Neural cell (in vitro differentiated cells): ENCODE results near the gene RASA4.
"Not testable (repeated sequence)": the region's sequence is repeated elsewhere in the genome, so short reads cannot be mapped to it uniquely, and the experiment has no call there.

Experiments used
- EP300 ChIP-seq: fragments of 450-650 bp; conservative IDR thresholded peaks from 2 replicates; pipeline ENCODE4 v1.6.1; 2014; ENCODE audit warnings: antibody characterized with exemption, mild to moderate bottlenecking, moderate library complexity; ENCODE audit not compliant: poor library complexity, severe bottlenecking
- EZH2 ChIP-seq: fragments of 200-600, 300-800 bp; shearing (Covaris generic), sonication (generic); IDR thresholded peaks from 2 replicates; pipeline ENCODE4 v1.6.1; 2014; ENCODE audit warnings: antibody characterized with exemption, low read length, borderline replicate concordance, mild to moderate bottlenecking; ENCODE audit not compliant: insufficient read depth, poor library complexity, severe bottlenecking
- MXI1 ChIP-seq: fragments of 450-650 bp; conservative IDR thresholded peaks from 2 replicates; pipeline ENCODE4 v1.6.1; 2014; ENCODE audit warnings: antibody characterized with exemption, mild to moderate bottlenecking; ENCODE audit not compliant: poor library complexity, severe bottlenecking
- POLR2AphosphoS5 ChIP-seq: IDR thresholded peaks from 2 replicates; pipeline ENCODE4 v1.6.1; 2012
- RAD21 ChIP-seq: fragments of 450-650 bp; conservative IDR thresholded peaks from 2 replicates; pipeline ENCODE4 v1.6.1; 2014; ENCODE audit warnings: antibody characterized with exemption, mild to moderate bottlenecking, moderate library complexity
- SMC3 ChIP-seq: fragments of 450-650 bp; conservative IDR thresholded peaks from 2 replicates; pipeline ENCODE4 v1.6.1; 2014; ENCODE audit warnings: antibody characterized with exemption, mild to moderate bottlenecking, moderate library complexity; ENCODE audit not compliant: poor library complexity
- TAF1 ChIP-seq: IDR thresholded peaks from 2 replicates; pipeline ENCODE4 v1.6.1; 2012; ENCODE audit warnings: low read depth
- TF ChIP-seq, protein P1 (sequence below): fragments of 450-650 bp; IDR thresholded peaks from 2 replicates; pipeline ENCODE4 v1.5.1; 2014; ENCODE audit warnings: antibody characterized with exemption, mild to moderate bottlenecking, moderate library complexity; ENCODE audit not compliant: poor library complexity, severe bottlenecking
- TF ChIP-seq, protein P2 (sequence below): IDR thresholded peaks from 2 replicates; pipeline ENCODE4 v1.6.1; 2012; ENCODE audit warnings: borderline replicate concordance

DNA sequence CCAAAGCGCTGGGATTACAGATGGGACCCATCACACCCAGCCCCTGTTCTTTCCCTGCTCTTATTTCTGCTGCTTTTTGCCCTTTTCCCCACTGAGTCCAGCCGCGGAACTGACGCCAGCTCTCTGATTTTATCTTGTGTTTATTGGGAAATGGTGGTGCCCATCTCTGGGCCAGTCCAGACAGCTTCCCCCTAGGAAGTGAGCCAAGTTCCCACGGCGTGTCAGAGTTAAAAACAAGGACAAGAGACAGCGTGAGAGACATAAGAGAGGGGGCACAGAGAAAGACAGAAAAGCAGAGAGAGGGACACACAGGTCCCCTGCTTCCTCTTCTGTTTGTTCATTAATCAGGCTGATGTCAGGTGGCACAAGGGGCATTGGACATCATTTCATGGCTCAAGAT lies 85.0 kb downstream of the RASA4 start:
- TF ChIP-seq, protein P1, sequence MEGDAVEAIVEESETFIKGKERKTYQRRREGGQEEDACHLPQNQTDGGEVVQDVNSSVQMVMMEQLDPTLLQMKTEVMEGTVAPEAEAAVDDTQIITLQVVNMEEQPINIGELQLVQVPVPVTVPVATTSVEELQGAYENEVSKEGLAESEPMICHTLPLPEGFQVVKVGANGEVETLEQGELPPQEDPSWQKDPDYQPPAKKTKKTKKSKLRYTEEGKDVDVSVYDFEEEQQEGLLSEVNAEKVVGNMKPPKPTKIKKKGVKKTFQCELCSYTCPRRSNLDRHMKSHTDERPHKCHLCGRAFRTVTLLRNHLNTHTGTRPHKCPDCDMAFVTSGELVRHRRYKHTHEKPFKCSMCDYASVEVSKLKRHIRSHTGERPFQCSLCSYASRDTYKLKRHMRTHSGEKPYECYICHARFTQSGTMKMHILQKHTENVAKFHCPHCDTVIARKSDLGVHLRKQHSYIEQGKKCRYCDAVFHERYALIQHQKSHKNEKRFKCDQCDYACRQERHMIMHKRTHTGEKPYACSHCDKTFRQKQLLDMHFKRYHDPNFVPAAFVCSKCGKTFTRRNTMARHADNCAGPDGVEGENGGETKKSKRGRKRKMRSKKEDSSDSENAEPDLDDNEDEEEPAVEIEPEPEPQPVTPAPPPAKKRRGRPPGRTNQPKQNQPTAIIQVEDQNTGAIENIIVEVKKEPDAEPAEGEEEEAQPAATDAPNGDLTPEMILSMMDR = not testable (repeated sequence)
- TF ChIP-seq EZH2, POLR2AphosphoS5, SMC3, MXI1, RAD21, TAF1, EP300: not testable (repeated sequence)
- TF ChIP-seq, protein P2, sequence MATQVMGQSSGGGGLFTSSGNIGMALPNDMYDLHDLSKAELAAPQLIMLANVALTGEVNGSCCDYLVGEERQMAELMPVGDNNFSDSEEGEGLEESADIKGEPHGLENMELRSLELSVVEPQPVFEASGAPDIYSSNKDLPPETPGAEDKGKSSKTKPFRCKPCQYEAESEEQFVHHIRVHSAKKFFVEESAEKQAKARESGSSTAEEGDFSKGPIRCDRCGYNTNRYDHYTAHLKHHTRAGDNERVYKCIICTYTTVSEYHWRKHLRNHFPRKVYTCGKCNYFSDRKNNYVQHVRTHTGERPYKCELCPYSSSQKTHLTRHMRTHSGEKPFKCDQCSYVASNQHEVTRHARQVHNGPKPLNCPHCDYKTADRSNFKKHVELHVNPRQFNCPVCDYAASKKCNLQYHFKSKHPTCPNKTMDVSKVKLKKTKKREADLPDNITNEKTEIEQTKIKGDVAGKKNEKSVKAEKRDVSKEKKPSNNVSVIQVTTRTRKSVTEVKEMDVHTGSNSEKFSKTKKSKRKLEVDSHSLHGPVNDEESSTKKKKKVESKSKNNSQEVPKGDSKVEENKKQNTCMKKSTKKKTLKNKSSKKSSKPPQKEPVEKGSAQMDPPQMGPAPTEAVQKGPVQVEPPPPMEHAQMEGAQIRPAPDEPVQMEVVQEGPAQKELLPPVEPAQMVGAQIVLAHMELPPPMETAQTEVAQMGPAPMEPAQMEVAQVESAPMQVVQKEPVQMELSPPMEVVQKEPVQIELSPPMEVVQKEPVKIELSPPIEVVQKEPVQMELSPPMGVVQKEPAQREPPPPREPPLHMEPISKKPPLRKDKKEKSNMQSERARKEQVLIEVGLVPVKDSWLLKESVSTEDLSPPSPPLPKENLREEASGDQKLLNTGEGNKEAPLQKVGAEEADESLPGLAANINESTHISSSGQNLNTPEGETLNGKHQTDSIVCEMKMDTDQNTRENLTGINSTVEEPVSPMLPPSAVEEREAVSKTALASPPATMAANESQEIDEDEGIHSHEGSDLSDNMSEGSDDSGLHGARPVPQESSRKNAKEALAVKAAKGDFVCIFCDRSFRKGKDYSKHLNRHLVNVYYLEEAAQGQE = not testable (repeated sequence)
